ENCODE data around the gene FARS2.
"Not testable (repeated sequence)": the region's sequence is repeated elsewhere in the genome, so short reads cannot be mapped to it uniquely, and the experiment has no call there.

Gene FARS2

GRCh38 chr6:5778906-5779305 is 517.6 kb downstream of the FARS2 start:
- DNase-seq = no peak

GRCh38 chr6:5781019-5781418 is 519.7 kb downstream of the FARS2 start:
- DNase-seq = no peak

- DNase-seq = no peak
Observed at GRCh38 chr6:5781966-5782556, 520.7 kb downstream of the FARS2 start.

GRCh38 chr6:5782783-5783547 is 521.7 kb downstream of the FARS2 start:
- peak; percentile 11 for DNase-seq

- DNase-seq = no peak
Observed at GRCh38 chr6:5783584-5784089, 522.3 kb downstream of the FARS2 start.

DNA sequence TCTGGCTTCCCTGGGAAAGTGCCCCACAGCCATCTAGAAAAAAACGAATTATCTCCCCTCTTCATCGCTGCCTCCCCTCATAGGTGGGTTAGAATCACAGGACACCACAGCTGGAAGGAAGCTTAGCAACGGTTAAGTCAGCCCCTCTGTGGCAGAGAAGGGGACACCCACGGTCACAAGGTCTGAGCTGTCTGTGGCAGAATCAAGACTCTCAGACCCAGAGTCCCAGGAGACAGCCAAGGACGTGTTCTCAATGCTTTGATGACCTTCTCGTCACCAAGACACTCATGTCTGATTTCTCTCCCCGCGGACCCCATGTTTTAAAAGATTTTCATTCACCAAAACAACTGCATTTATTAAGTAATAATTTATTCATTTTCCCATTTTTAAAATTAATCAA is 523.9 kb downstream of the FARS2 start:
- no peak for DNase-seq

- DNase-seq = no peak
Observed at GRCh38 chr6:5786321-5786968, 525.1 kb downstream of the FARS2 start.

GRCh38 chr6:5786969-5787720 is 525.8 kb downstream of the FARS2 start:
- DNase-seq = no peak

DNA sequence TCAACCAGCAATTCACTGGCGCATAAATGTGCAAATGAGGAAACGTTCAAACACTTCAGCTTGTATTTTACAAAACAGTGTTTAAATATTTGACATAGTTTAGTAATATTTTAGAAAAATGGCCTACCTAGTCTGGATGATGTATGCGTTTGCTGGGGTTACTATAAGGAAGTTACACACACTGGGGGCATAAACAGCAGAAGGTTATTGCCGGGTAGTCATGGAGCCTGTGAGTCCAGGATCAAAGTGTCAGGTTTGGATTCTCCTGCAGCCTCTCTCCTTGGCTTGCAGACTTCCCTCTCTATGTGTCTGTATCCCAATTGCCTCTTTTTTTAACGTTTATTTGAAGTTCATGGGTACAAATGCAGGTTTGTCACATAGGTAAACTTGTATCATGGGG is 528.1 kb downstream of the FARS2 start:
- DNase-seq = not testable (repeated sequence)

GRCh38 chr6:5796555-5796954 is 535.2 kb downstream of the FARS2 start:
- DNase-seq = not testable (repeated sequence)

GRCh38 chr6:5806406-5806805 is 545.1 kb downstream of the FARS2 start:
- DNase-seq = not testable (repeated sequence)

DNA sequence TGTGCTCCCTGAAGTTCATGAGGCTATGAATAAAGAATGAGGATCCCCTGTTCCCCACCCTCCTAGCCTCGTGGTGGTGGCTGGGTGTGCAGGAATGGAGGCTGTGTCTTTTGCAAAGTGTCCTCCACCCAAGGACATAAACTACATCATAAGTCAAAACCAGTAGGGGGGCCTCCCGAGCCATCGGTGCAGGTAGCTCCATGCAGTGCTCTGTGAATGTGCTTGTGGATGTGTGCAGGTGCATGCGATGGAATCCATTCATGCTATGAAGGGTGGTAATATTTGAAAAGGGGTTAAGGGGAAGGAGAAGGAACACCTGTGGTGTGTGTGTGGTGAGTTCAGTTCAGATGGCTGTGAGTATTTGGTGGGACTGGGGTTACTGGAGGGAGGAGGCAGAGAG is 548.1 kb downstream of the FARS2 start:
- no peak for DNase-seq

- no peak for DNase-seq
Observed at GRCh38 chr6:5811997-5812396, 550.7 kb downstream of the FARS2 start.

DNA sequence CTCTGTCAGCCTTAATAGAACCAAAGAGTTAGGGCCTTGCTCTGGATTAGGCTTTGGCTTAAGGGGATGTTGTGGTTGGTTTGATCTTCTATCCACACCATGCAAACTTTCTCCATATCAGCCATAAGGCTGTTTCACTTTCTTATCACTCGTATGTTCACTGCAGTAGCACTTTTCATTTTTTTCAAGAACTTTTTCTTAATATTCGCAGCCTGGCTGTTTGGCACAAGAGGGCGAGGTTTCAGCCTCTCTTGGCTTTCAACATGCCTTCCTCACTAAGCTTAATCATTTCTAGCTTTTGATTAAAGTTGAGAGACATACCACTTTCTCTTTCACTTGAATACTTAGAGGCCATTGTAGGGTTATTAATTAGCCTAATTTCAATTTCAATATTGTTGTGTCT is 552.3 kb downstream of the FARS2 start:
- DNase-seq = no peak

- no peak for DNase-seq
Observed at GRCh38 chr6:5814116-5814515, 552.8 kb downstream of the FARS2 start.

- DNase-seq = no peak
Observed at GRCh38 chr6:5814901-5815300, 553.6 kb downstream of the FARS2 start.

GRCh38 chr6:5817869-5818268 is 556.6 kb downstream of the FARS2 start:
- no peak for DNase-seq

DNA sequence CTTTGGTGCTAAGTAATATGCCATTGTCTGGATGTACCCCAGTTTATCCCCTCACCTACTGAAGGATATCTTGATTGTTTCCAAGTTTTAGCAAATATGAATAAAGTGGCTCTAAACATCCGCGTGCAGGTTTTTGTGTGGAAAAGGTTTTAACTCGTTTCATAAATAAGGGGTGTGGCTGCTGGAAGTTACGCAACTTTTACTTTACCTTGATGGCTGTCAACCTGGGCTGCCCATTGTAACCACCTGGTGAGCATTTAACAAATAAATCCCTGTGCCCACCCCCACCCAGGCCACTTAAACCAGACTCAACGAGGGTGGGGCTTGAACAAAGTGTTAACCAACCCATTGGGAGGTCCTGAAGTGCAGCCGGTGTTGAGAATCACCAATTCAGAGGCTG is 557.6 kb downstream of the FARS2 start:
- no peak for DNase-seq

Measured in NCI-H1092 treated with DMSO at 0.1 percent for 48 hours (cell line).